Fibroblast of lung (primary cell): Measurements from ENCODE around the gene TMEM178B.

ENCODE experiments used
- EZH2 ChIP-seq: IDR thresholded peaks from 2 replicates; pipeline ENCODE4 v1.5.1; 2012; ENCODE audit warnings: low read length, control low read depth, mild to moderate bottlenecking; ENCODE audit errors: missing control alignments
- TF ChIP-seq, protein P1 (sequence below), 2 donors: IDR thresholded peaks in 1 of 2; conservative IDR thresholded peaks in 1 of 2; 1 replicate in 1 of 2; 2 replicates in 1 of 2; pipeline ENCODE4 v1.5.1; 2011 to 2012; ENCODE audit warnings: low read length in 2 of 2, control low read depth in 1 of 2, inconsistent platforms in 1 of 2, low read depth in 1 of 2, mild to moderate bottlenecking in 1 of 2

DNA sequence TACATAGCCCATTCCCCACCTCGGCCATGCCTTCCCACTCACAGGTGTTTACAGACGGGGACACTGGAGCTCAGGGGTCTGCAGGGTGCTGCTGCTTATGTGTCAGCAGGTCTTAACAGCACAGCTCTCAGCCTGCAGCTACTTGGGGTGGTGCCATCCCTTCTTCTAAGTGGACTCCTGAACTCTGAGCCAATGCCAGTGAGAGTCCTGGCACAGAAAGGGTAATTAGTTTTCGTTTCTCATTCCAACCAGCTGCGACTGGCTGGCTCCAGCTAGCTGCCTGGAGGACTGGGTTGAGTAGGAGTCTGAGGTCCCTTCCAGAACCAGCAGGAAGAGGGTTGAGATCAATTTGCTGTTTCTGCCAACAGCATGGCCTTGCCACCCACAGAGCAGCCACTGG lies 389.1 kb downstream of the TMEM178B start:
- no peak for TF ChIP-seq EZH2
- TF ChIP-seq, protein P1, sequence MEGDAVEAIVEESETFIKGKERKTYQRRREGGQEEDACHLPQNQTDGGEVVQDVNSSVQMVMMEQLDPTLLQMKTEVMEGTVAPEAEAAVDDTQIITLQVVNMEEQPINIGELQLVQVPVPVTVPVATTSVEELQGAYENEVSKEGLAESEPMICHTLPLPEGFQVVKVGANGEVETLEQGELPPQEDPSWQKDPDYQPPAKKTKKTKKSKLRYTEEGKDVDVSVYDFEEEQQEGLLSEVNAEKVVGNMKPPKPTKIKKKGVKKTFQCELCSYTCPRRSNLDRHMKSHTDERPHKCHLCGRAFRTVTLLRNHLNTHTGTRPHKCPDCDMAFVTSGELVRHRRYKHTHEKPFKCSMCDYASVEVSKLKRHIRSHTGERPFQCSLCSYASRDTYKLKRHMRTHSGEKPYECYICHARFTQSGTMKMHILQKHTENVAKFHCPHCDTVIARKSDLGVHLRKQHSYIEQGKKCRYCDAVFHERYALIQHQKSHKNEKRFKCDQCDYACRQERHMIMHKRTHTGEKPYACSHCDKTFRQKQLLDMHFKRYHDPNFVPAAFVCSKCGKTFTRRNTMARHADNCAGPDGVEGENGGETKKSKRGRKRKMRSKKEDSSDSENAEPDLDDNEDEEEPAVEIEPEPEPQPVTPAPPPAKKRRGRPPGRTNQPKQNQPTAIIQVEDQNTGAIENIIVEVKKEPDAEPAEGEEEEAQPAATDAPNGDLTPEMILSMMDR (conservative IDR thresholded peaks at IDR 0.05 in 1 of 2, IDR thresholded peaks at IDR 0.05 in 1 of 2; ENCODE audit: low read depth in 1 of 2, low read length in 2 of 2) = no peak
